Loucy (cell line): ENCODE data around the gene RNASE11.

Source experiments
- H2AFZ ChIP-seq: fragments of 200-600 bp; sonication (generic); 2 replicates; pipeline ENCODE4 v1.6.0; 2016; ENCODE audit warnings: antibody characterized with exemption, mild to moderate bottlenecking, low read length, moderate library complexity
- H3F3A ChIP-seq: fragments of 200-600 bp; 2 replicates; pipeline ENCODE4 v1.6.0; 2016; ENCODE audit warnings: antibody characterized with exemption, low read depth, mild to moderate bottlenecking
- H3K27me3 ChIP-seq: fragments of 200-600 bp; sonication (generic); 2 replicates; pipeline ENCODE4 v1.6.1; 2014; ENCODE audit warnings: low read length, mild to moderate bottlenecking; ENCODE audit not compliant: insufficient read depth, poor library complexity, severe bottlenecking
- H3K36me3 ChIP-seq: fragments of 200-600 bp; sonication (generic); 2 replicates; pipeline ENCODE4 v1.6.1; 2016; ENCODE audit warnings: low read length; ENCODE audit not compliant: insufficient read depth
- H3K4me1 ChIP-seq: fragments of 200-600 bp; sonication (generic); 2 replicates; pipeline ENCODE4 v1.5.1; 2014; ENCODE audit warnings: low read length, mild to moderate bottlenecking; ENCODE audit not compliant: insufficient read depth, poor library complexity, severe bottlenecking
- H3K4me2 ChIP-seq: fragments of 200-600 bp; sonication (generic); 2 replicates; pipeline ENCODE4 v1.6.0; 2014; ENCODE audit warnings: antibody characterized with exemption, low read length, low read depth, mild to moderate bottlenecking; ENCODE audit not compliant: poor library complexity, severe bottlenecking
- H3K4me3 ChIP-seq: fragments of 200-600 bp; sonication (generic); 2 replicates; pipeline ENCODE4 v1.5.1; 2014; ENCODE audit warnings: low read length, mild to moderate bottlenecking, mixed read lengths; ENCODE audit not compliant: poor library complexity, severe bottlenecking
- H3K79me2 ChIP-seq: fragments of 200-600 bp; sonication (generic); 2 replicates; pipeline ENCODE4 v1.6.1; 2014; ENCODE audit warnings: low read length; ENCODE audit not compliant: insufficient read depth
- H3K9ac ChIP-seq: fragments of 200-600 bp; sonication (generic); 2 replicates; pipeline ENCODE4 v1.6.0; 2014; ENCODE audit warnings: mild to moderate bottlenecking, low read depth, low read length, moderate library complexity; ENCODE audit not compliant: poor library complexity, severe bottlenecking
- H3K9me2 ChIP-seq: fragments of 200-600 bp; sonication (generic); replicated peaks from 2 replicates; pipeline ENCODE4 v1.6.1; 2016; ENCODE audit warnings: low read depth, low read length, mixed read lengths
- H3K9me3 ChIP-seq: fragments of 200-600 bp; sonication (generic); 2 replicates; pipeline ENCODE4 v1.6.1; 2014; ENCODE audit warnings: mild to moderate bottlenecking, antibody characterized with exemption, low read length, low read depth; ENCODE audit not compliant: insufficient read depth
- H4K20me1 ChIP-seq: fragments of 200-600 bp; sonication (generic); 2 replicates; pipeline ENCODE4 v1.6.0; 2014; ENCODE audit warnings: antibody characterized with exemption, low read length, mild to moderate bottlenecking; ENCODE audit not compliant: insufficient read depth, poor library complexity, severe bottlenecking
- EZH2phosphoT487 ChIP-seq: fragments of 200-600 bp; IDR thresholded peaks from 2 replicates; pipeline ENCODE4 v1.6.1; 2018; ENCODE audit warnings: antibody characterized with exemption, mild to moderate bottlenecking, moderate library complexity, borderline replicate concordance
- TF ChIP-seq, protein P1 (sequence below): fragments of 200-600 bp; sonication (generic); conservative IDR thresholded peaks from 2 replicates; pipeline ENCODE4 v1.5.1; 2014; ENCODE audit warnings: mild to moderate bottlenecking, antibody characterized with exemption, low read length

RNASE11 gene

DNA sequence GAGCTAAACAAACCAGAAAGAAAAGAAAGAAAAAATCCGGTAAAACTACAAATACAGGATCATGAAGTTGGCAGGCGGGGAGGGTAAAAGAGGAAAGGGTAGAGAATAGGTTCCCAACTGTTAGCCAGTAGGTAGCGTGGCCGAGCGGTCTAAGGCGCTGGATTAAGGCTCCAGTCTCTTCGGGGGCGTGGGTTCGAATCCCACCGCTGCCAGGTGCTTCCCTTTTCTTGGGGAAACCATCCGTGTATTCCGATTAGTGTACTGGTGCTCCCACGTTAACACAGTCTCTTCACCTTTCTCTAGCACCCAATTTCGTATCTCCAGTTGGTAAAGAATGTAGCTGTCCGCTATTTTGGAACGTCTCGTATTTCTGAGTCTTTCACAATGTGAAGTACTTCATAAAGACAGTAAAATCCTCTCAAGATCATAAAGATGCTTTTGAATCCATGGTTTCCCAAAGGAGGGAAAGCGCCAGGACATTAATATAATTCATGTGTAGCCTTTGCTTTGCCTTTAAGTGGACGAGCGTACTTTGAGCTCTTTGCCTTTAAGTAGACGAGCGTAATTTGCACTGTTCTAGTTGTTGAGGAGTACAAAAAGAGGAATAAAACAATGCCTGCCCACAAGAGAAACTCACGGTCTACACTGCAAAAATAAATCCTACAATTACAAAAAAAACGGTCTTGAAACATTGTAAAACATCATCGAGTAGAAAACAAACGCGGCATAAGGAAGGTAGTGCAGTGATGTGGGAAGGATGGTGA lies 22.4 kb upstream of the RNASE11 start:
- no peaks in the 10 kb centered on the region for H3K36me3 ChIP-seq
- no peak for TF ChIP-seq EZH2phosphoT487
- TF ChIP-seq, protein P1, sequence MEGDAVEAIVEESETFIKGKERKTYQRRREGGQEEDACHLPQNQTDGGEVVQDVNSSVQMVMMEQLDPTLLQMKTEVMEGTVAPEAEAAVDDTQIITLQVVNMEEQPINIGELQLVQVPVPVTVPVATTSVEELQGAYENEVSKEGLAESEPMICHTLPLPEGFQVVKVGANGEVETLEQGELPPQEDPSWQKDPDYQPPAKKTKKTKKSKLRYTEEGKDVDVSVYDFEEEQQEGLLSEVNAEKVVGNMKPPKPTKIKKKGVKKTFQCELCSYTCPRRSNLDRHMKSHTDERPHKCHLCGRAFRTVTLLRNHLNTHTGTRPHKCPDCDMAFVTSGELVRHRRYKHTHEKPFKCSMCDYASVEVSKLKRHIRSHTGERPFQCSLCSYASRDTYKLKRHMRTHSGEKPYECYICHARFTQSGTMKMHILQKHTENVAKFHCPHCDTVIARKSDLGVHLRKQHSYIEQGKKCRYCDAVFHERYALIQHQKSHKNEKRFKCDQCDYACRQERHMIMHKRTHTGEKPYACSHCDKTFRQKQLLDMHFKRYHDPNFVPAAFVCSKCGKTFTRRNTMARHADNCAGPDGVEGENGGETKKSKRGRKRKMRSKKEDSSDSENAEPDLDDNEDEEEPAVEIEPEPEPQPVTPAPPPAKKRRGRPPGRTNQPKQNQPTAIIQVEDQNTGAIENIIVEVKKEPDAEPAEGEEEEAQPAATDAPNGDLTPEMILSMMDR = no peak
- H3K9me3 ChIP-seq = no peaks in the 10 kb centered on the region
- H3K4me2 ChIP-seq = peak overlapping the region; percentile 74
- H2AFZ ChIP-seq = peak overlapping the region; percentile 94
- no peaks in the 10 kb centered on the region for H4K20me1 ChIP-seq
- H3K4me1 ChIP-seq = peaks cover 34% of the 10 kb centered on the region
- peak overlapping the region; percentile 77 for H3K4me3 ChIP-seq
- H3K27me3 ChIP-seq = no peaks in the 10 kb centered on the region
- peak overlapping the region; percentile 72 for H3K9ac ChIP-seq
- H3K79me2 ChIP-seq = no peaks in the 10 kb centered on the region
- H3K9me2 ChIP-seq = no peaks in the 10 kb centered on the region
- 0 out of 2 replicates have a peak, but pooled peaks cover 2% of the 10 kb centered on the region for H3F3A ChIP-seq

- TF ChIP-seq, protein P1 = peak; percentile 100
- TF ChIP-seq EZH2phosphoT487 = no peak
- H4K20me1 ChIP-seq = no peaks in the 10 kb centered on the region
- peak overlapping the region; percentile 77 for H3K4me3 ChIP-seq
- H3K9me2 ChIP-seq = no peaks in the 10 kb centered on the region
- H3K79me2 ChIP-seq = no peaks in the 10 kb centered on the region
- no peaks in the 10 kb centered on the region for H3K36me3 ChIP-seq
- H3K4me2 ChIP-seq = peak overlapping the region; percentile 74
- H3F3A ChIP-seq = 0 out of 2 replicates have a peak, but pooled peaks cover 2% of the 10 kb centered on the region
- H2AFZ ChIP-seq = peak overlapping the region; percentile 94
- H3K27me3 ChIP-seq = no peaks in the 10 kb centered on the region
- H3K4me1 ChIP-seq = peaks cover 34% of the 10 kb centered on the region
- H3K9ac ChIP-seq = peak overlapping the region; percentile 72
- H3K9me3 ChIP-seq = no peaks in the 10 kb centered on the region
Measured at GRCh38 chr14:20609215-20610001, 21.6 kb upstream of the RNASE11 start.

DNA sequence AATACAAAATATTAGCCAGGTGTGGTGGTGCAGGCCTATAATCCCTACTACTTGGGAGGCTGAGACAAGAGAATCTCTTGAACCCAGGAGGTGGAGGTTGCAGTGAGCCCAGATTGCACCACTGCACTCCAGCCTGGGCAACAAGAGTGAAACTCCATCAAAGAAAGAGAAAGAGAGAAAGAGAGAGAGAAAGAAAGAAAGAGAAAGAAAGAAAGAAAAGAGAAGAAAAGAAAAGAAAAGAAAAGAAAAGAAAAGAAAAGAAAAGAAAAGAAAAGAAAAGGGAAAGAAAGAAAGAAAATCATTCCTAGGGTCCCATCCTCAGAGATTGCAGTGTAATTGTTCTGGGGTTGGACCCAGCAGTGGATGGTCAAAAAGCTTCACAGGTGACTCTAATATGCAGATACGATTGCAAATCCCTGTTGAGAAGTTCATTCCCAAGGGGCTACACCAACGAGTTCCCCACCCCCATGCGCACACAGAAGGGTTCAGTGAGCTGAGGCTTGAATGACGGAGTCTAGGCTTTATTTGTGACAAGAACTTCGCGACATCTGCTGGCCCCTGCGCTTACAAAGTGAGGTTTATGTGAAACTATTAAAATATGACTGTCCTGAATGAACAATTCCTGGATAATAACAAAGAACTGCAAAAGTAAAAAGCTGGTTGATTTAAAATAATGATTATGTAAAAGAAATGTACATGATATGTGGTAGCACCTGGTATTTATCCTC lies 20.7 kb upstream of the RNASE11 start:
- no peaks in the 10 kb centered on the region for H3K79me2 ChIP-seq
- H2AFZ ChIP-seq = 0 out of 2 replicates have a peak overlapping the region, but pooled peaks have one; percentile 35
- peak overlapping the region; percentile 77 for H3K4me3 ChIP-seq

More for the DNA sequence above, 20.7 kb upstream of the RNASE11 start:
- no peak overlapping the region for H3K9ac ChIP-seq
- peaks cover 34% of the 10 kb centered on the region for H3K4me1 ChIP-seq
- TF ChIP-seq, protein P1 = no peak
- TF ChIP-seq EZH2phosphoT487 = no peak
- 0 out of 2 replicates have a peak, but pooled peaks cover 2% of the 10 kb centered on the region for H3F3A ChIP-seq
- no peaks in the 10 kb centered on the region for H3K27me3 ChIP-seq
- H3K9me3 ChIP-seq = no peaks in the 10 kb centered on the region
- H3K4me2 ChIP-seq = peak overlapping the region; percentile 59
- H4K20me1 ChIP-seq = no peaks in the 10 kb centered on the region
- H3K9me2 ChIP-seq = no peaks in the 10 kb centered on the region
- no peaks in the 10 kb centered on the region for H3K36me3 ChIP-seq
